IMR-90 (cell line): ENCODE data around the gene FHDC1. TPM values are rescaled to one million over a fixed set of nuclear protein-coding genes. Genes with fewer than 3 reads are reported as not detected.

Experiments
- ATAC-seq: fragments of 200-7000 bp; cut with Tn5 transposase; 2 replicates; pipeline ENCODE4 v1.9.1; 2020; ENCODE audit warnings: low read depth, mild to moderate bottlenecking, moderate library complexity
- BruUV-seq: library from RNA; stranded (reverse); fragments of 400-500 nt; replicated peaks from 2 replicates; lab custom pipeline; 2021; lab: Mats Ljungman, UMichigan
- CTCF ChIA-PET: fragments of 300-600 bp; formaldehyde crosslinking; extraction: SDS; loops from one replicate; lab custom pipeline; 2021; ENCODE audit warnings: antibody characterized with exemption; lab: Yijun Ruan, JAX
- POLR2A ChIA-PET: fragments of 300-600 bp; sonication (Branson Sonifier 250); formaldehyde crosslinking; loops from one replicate; lab custom pipeline; 2022; ENCODE audit warnings: antibody characterized with exemption; ENCODE audit not compliant: unreplicated experiment; lab: Charles Lee
- DNase-seq: peaks from one replicate; pipeline ENCODE4 v3.0.0; 2013
- H2AFZ ChIP-seq: replicated peaks from 2 replicates; pipeline ENCODE3; 2013; ENCODE audit warnings: low read length, mild to moderate bottlenecking; ENCODE audit not compliant: poor library complexity
- H2AK5ac ChIP-seq: 2 replicates; pipeline ENCODE4 v1.6.1; 2013; ENCODE audit warnings: low read depth, low read length, inconsistent platforms
- H2AK9ac ChIP-seq: replicated peaks from 2 replicates; pipeline ENCODE3; 2013; ENCODE audit warnings: mild to moderate bottlenecking, low read depth, low read length, moderate library complexity; ENCODE audit not compliant: poor library complexity
- H2BK120ac ChIP-seq: 2 replicates; pipeline ENCODE4 v1.6.1; 2013; ENCODE audit warnings: low read depth, low read length, inconsistent platforms
- H2BK15ac ChIP-seq: 3 replicates; pipeline ENCODE4 v1.6.1; 2013; ENCODE audit warnings: low read depth, low read length, inconsistent platforms
- H2BK20ac ChIP-seq: 2 replicates; pipeline ENCODE4 v1.6.1; 2013; ENCODE audit warnings: low read depth, mild to moderate bottlenecking, inconsistent platforms, low read length, moderate library complexity
- H2BK5ac ChIP-seq: 2 replicates; pipeline ENCODE4 v1.6.1; 2013; ENCODE audit warnings: mild to moderate bottlenecking, low read depth, low read length, inconsistent platforms; ENCODE audit not compliant: poor library complexity, severe bottlenecking
- H3K14ac ChIP-seq: replicated peaks from 2 replicates; pipeline ENCODE4 v1.6.1; 2013; ENCODE audit warnings: low read depth, low read length, inconsistent platforms
- H3K18ac ChIP-seq: 2 replicates; pipeline ENCODE4 v1.6.1; 2013; ENCODE audit warnings: low read depth, low read length, control low read depth
- H3K23ac ChIP-seq: 2 replicates; pipeline ENCODE4 v1.6.1; 2013; ENCODE audit warnings: low read depth, low read length, inconsistent platforms
- H3K27ac ChIP-seq: 2 replicates; pipeline ENCODE4 v1.5.1; 2013; ENCODE audit warnings: mild to moderate bottlenecking, control low read depth, low read length; ENCODE audit not compliant: insufficient read depth
- H3K27me3 ChIP-seq: 2 replicates; pipeline ENCODE4 v1.6.1; 2013; ENCODE audit warnings: low read length; ENCODE audit not compliant: control insufficient read depth, insufficient read depth
- H3K36me3 ChIP-seq: 2 replicates; pipeline ENCODE4 v1.6.1; 2013; ENCODE audit warnings: low read length, mixed read lengths; ENCODE audit not compliant: control insufficient read depth, insufficient read depth
- H3K4ac ChIP-seq: 2 replicates; pipeline ENCODE4 v1.6.1; 2013; ENCODE audit warnings: low read depth, low read length, inconsistent platforms
- H3K4me1 ChIP-seq: 2 replicates; pipeline ENCODE4 v1.6.1; 2013; ENCODE audit warnings: low read length, mixed read lengths; ENCODE audit not compliant: control insufficient read depth, insufficient read depth
- H3K4me2 ChIP-seq: 2 replicates; pipeline ENCODE4 v1.6.1; 2013; ENCODE audit warnings: low read depth, mild to moderate bottlenecking, control low read depth, low read length, moderate library complexity
- H3K4me3 ChIP-seq: 2 replicates; pipeline ENCODE4 v1.5.1; 2013; ENCODE audit warnings: low read depth, mild to moderate bottlenecking, control low read depth, low read length, moderate library complexity; ENCODE audit not compliant: insufficient read depth
- H3K56ac ChIP-seq: 2 replicates; pipeline ENCODE4 v1.6.1; 2013; ENCODE audit warnings: low read length, inconsistent platforms; ENCODE audit not compliant: insufficient read depth; ENCODE audit errors: extremely low read depth
- H3K79me1 ChIP-seq, 2 experiments: 2 replicates each; pipeline ENCODE4 v1.6.1; 2013; ENCODE audit warnings: low read length in 2 of 2, inconsistent platforms in 1 of 2, low read depth in 1 of 2
- H3K9ac ChIP-seq: 2 replicates; pipeline ENCODE4 v1.6.1; 2013; ENCODE audit warnings: low read depth, low read length, control low read depth
- H3K9me1 ChIP-seq: 2 replicates; pipeline ENCODE4 v1.6.1; 2013; ENCODE audit warnings: low read length, inconsistent platforms; ENCODE audit not compliant: insufficient read depth
- H3K9me3 ChIP-seq: 2 replicates; pipeline ENCODE4 v1.6.1; 2013; ENCODE audit warnings: low read length; ENCODE audit not compliant: control insufficient read depth, insufficient read depth
- H4K20me1 ChIP-seq: 2 replicates; pipeline ENCODE4 v1.6.1; 2013; ENCODE audit warnings: low read length, inconsistent platforms; ENCODE audit not compliant: insufficient read depth
- H4K5ac ChIP-seq: 2 replicates; pipeline ENCODE4 v1.6.1; 2013; ENCODE audit warnings: mild to moderate bottlenecking, low read depth, low read length, control low read depth
- H4K8ac ChIP-seq, 2 experiments: 2 replicates each; pipeline ENCODE4 v1.6.1; 2013; ENCODE audit warnings: low read depth in 2 of 2, low read length in 2 of 2, control low read depth in 1 of 2, inconsistent platforms in 1 of 2
- H4K91ac ChIP-seq: 2 replicates; pipeline ENCODE4 v1.6.1; 2013; ENCODE audit warnings: low read depth, low read length, inconsistent platforms; ENCODE audit not compliant: insufficient read depth
- BHLHE40 ChIP-seq: fragments of 150-350 bp; IDR thresholded peaks from 2 replicates; pipeline ENCODE4 v1.6.1; 2016; ENCODE audit warnings: mild to moderate bottlenecking, low read depth, low read length
- CEBPB ChIP-seq: IDR thresholded peaks from 2 replicates; pipeline ENCODE4 v1.6.1; 2012; ENCODE audit warnings: low read depth, low read length, improper control_type of control experiment
- CHD1 ChIP-seq: IDR thresholded peaks from 2 replicates; pipeline ENCODE4 v1.6.1; 2012; ENCODE audit warnings: low read depth, low read length, improper control_type of control experiment
- ELK1 ChIP-seq: fragments of 150-350 bp; IDR thresholded peaks from 2 replicates; pipeline ENCODE4 v1.6.1; 2016; ENCODE audit warnings: low read depth, mild to moderate bottlenecking, low read length, moderate library complexity, borderline replicate concordance
- FOS ChIP-seq: fragments of 150-350 bp; IDR thresholded peaks from 2 replicates; pipeline ENCODE4 v1.6.1; 2016; ENCODE audit warnings: low read depth, low read length
- MAFK ChIP-seq: IDR thresholded peaks from 2 replicates; pipeline ENCODE4 v1.6.1; 2012; ENCODE audit warnings: low read depth, low read length, improper control_type of control experiment
- MAZ ChIP-seq: IDR thresholded peaks from 2 replicates; pipeline ENCODE4 v1.6.1; 2012; ENCODE audit warnings: low read depth, mild to moderate bottlenecking, low read length, improper control_type of control experiment, moderate library complexity, borderline replicate concordance
- MXI1 ChIP-seq: IDR thresholded peaks from 2 replicates; pipeline ENCODE4 v1.6.1; 2012; ENCODE audit warnings: low read depth, mild to moderate bottlenecking, low read length, moderate library complexity, borderline replicate concordance
- NFE2L2 ChIP-seq: fragments of 150-350 bp; IDR thresholded peaks from 2 replicates; pipeline ENCODE4 v1.6.1; 2016; ENCODE audit warnings: low read depth, mild to moderate bottlenecking, low read length
- POLR2A ChIP-seq: IDR thresholded peaks from 2 replicates; pipeline ENCODE4 v1.6.1; 2012; ENCODE audit warnings: mild to moderate bottlenecking, low read depth, low read length
- RAD21 ChIP-seq: IDR thresholded peaks from 2 replicates; pipeline ENCODE4 v1.6.1; 2012; ENCODE audit warnings: low read length, improper control_type of control experiment
- RCOR1 ChIP-seq: IDR thresholded peaks from 2 replicates; pipeline ENCODE4 v1.6.1; 2012; ENCODE audit warnings: mild to moderate bottlenecking, low read length, improper control_type of control experiment; ENCODE audit not compliant: insufficient replicate concordance
- RFX5 ChIP-seq: IDR thresholded peaks from 2 replicates; pipeline ENCODE4 v1.8.0; 2012; ENCODE audit warnings: low read depth, mild to moderate bottlenecking, low read length, moderate library complexity
- SMC3 ChIP-seq: fragments of 150-350 bp; IDR thresholded peaks from 2 replicates; pipeline ENCODE4 v1.6.1; 2016; ENCODE audit warnings: low read depth, mild to moderate bottlenecking, antibody characterized with exemption, low read length, moderate library complexity
- USF2 ChIP-seq: fragments of 150-350 bp; IDR thresholded peaks from 2 replicates; pipeline ENCODE4 v1.6.1; 2017; ENCODE audit warnings: mild to moderate bottlenecking, antibody characterized with exemption, low read length, low read depth
- whole genome bisulfite sequencing, 2 experiments: methylation state at CpG; one replicate each; pipeline versions ENCODE4 v1.1.5 to v1.1.7; 2013; ENCODE audit warnings: missing lambda C conversion rate in 2 of 2; ENCODE audit not compliant: insufficient read length in 1 of 2; ENCODE audit errors: extremely low coverage in 2 of 2; 5-methylcytosine and 5-hydroxymethylcytosine counted together
- dilution Hi-C: fragments of 300-500 bp; cut with HindIII; formaldehyde crosslinking; loops from one replicate; pipeline ENCODE4 v1.14.3; 2018; ENCODE audit warnings: low sequenced_read_pairs; ENCODE audit not compliant: unreplicated experiment
- in situ Hi-C: fragments of 300-500 bp; cut with MboI; formaldehyde crosslinking; loops from 3 replicates; pipeline ENCODE4 v1.14.3; 2019; ENCODE audit warnings: low sequenced_read_pairs, inconsistent platforms, mixed read lengths
- intact Hi-C: fragments of 100-400 bp; cut with micrococcal nuclease; formaldehyde crosslinking; loops from 2 replicates; pipeline ENCODE4 v1.10.0; 2022
- polyA plus RNA-seq, 3 experiments: library from polyadenylated mRNA; depleted of rRNA; stranded (reverse); fragments of >200 nt; gene quantifications; 2 replicates each; pipeline ENCODE4 v1.2.3, GENCODE V29; 2012; ENCODE audit warnings: low replicate concordance in 1 of 3
- total RNA-seq: library from RNA; depleted of rRNA; stranded (reverse); fragments of >200 nt; gene quantifications from 2 replicates; pipeline ENCODE4 v1.2.3, GENCODE V29; 2012
- TF ChIP-seq, protein P1 (sequence below): conservative IDR thresholded peaks from 2 replicates; pipeline ENCODE4 v1.5.1; 2012; ENCODE audit warnings: mild to moderate bottlenecking, low read depth, low read length, improper control_type of control experiment

The FHDC1 gene
- total and polyA plus RNA-seq, 2 of the 4 experiments (the other 2 are of a cell fraction), result under 0.01 to 0.09 TPM

DNA sequence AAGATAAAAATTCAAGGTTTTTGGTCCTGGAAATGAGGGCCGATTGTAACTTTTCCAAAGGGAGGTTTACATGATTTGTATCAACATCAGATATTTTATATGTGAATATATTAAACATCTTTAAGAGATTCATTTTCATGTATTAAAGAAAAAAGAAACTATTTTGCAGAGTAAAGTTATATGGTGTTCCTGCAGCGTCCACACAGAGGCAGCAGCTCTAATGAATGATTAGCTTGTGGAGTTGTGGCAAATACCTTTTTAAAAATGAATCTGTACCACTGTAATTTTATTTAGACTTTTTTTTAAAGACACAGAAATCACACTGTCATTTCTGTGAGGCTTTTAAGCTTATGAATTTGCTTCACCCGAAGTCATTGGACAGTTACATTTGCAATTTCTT lies 25.6 kb upstream of the FHDC1 start:
- H3K4me3 ChIP-seq, result no peak overlapping the region
- no peak overlapping the region for H2AFZ ChIP-seq
- H2BK15ac ChIP-seq, result no peak overlapping the region
- no CpG with 5 or more reads among the region's 3 CpGs for WGBS, 2 experiments
- ATAC-seq (no peak), DNase-seq (no peak)
- no peak overlapping the region for H3K4me2 ChIP-seq
- BruUV-seq, result no TSS peak
- TF ChIP-seq MAZ (no peak), MXI1 (no peak), NFE2L2 (no peak), RFX5 (no peak), SMC3 (no peak), MAFK (no peak), CEBPB (no peak), ELK1 (no peak), RCOR1 (no peak), POLR2A (no peak), USF2 (no peak), FOS (no peak), BHLHE40 (no peak), RAD21 (no peak), CHD1 (no peak)
- TF ChIP-seq, protein P1, sequence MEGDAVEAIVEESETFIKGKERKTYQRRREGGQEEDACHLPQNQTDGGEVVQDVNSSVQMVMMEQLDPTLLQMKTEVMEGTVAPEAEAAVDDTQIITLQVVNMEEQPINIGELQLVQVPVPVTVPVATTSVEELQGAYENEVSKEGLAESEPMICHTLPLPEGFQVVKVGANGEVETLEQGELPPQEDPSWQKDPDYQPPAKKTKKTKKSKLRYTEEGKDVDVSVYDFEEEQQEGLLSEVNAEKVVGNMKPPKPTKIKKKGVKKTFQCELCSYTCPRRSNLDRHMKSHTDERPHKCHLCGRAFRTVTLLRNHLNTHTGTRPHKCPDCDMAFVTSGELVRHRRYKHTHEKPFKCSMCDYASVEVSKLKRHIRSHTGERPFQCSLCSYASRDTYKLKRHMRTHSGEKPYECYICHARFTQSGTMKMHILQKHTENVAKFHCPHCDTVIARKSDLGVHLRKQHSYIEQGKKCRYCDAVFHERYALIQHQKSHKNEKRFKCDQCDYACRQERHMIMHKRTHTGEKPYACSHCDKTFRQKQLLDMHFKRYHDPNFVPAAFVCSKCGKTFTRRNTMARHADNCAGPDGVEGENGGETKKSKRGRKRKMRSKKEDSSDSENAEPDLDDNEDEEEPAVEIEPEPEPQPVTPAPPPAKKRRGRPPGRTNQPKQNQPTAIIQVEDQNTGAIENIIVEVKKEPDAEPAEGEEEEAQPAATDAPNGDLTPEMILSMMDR, result no peak
- H3K14ac ChIP-seq, result no peak overlapping the region
- dilution Hi-C loops, result no loop called here
- no peak overlapping the region for H2AK9ac ChIP-seq
- H4K5ac ChIP-seq, result no peak overlapping the region
- H3K23ac ChIP-seq, result no peak overlapping the region
- H3K36me3 ChIP-seq, result no peaks in the 10 kb centered on the region
- ChIA-PET POLR2A (no interaction called here), CTCF (interaction anchor here (1.1 kb wide), 1 partner anchor 10 kb away, joined by 4 read pairs; no protein-coding TSS in a partner anchor)
- no peak overlapping the region for H3K18ac ChIP-seq
- H3K4me1 ChIP-seq, result no peaks in the 10 kb centered on the region
- no peak overlapping the region for H4K8ac ChIP-seq
- H2BK20ac ChIP-seq, result no peak overlapping the region
- H4K91ac ChIP-seq, result no peak overlapping the region
- H3K9me3 ChIP-seq, result no peaks in the 10 kb centered on the region
- no peak overlapping the region for H3K27ac ChIP-seq
- no peaks in the 10 kb centered on the region for H3K27me3 ChIP-seq
- no peak overlapping the region for H2BK120ac ChIP-seq
- H3K79me1 ChIP-seq, result no peaks in the 10 kb centered on the region
- H3K9ac ChIP-seq, result no peak overlapping the region
- no peaks in the 10 kb centered on the region for H3K9me1 ChIP-seq
- H4K20me1 ChIP-seq, result no peaks in the 10 kb centered on the region
- no peak overlapping the region for H2BK5ac ChIP-seq
- H2AK5ac ChIP-seq, result no peak overlapping the region
- in situ Hi-C loops, result no loop called here
- H3K4ac ChIP-seq, result no peak overlapping the region
- intact Hi-C loops, result no loop called here
- no peak overlapping the region for H3K56ac ChIP-seq
